ENCODE data around the gene TRIM51.

DNA sequence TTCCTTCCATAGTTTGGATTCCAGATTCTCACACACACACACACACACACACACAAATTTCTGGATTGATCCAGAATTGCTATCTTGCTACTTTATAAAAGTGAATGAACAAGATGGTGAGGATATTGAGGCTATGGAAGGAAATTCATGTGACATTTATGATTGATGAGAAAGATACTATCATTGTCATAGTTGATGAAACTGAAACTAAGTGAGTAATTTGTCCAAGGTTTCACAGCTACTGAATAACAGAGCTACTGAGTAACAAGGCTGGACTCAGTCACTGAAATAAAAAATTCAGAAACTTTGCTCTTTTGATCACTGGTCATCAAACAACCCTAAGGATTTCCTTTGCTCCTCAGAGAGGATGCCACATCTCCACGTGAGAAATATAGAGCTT lies 28.4 kb upstream of the TRIM51 start:
- no peak for TF ChIP-seq CHD2 (IDR thresholded peaks at IDR 0.05; ENCODE audit: low read length, partially characterized antibody)
- no peak for TF ChIP-seq POLR2A (IDR thresholded peaks at IDR 0.05; ENCODE audit: low read length)
- TF ChIP-seq CTCF (IDR thresholded peaks at IDR 0.05) = no peak
- no peak for TF ChIP-seq MAFK (IDR thresholded peaks at IDR 0.05; ENCODE audit: partially characterized antibody)
- TF ChIP-seq MYC (IDR thresholded peaks at IDR 0.05; ENCODE audit: borderline replicate concordance, low read length) = no peak
- no peak for TF ChIP-seq KDM5A (IDR thresholded peaks at IDR 0.05)
- no peak for TF ChIP-seq RAD21 (conservative IDR thresholded peaks at IDR 0.05 in 1 of 2, IDR thresholded peaks at IDR 0.05 in 1 of 2)
- no peak for TF ChIP-seq HOXA7 (CRISPR knock-in tag; IDR thresholded peaks at IDR 0.05)
- no peak for TF ChIP-seq HOXB5 (CRISPR knock-in tag; IDR thresholded peaks at IDR 0.05)
- no peak for TF ChIP-seq EP300 (IDR thresholded peaks at IDR 0.05)

Measured in A549 (cell line).